Colonic mucosa (tissue), 4 donors: ENCODE measurements around the gene PTPRM. TPM values are rescaled to one million over a fixed set of nuclear protein-coding genes. Genes with fewer than 3 reads are reported as not detected.

Experiments used
- DNase-seq: peaks from one replicate; pipeline ENCODE4 v3.0.0-alpha.2; 2020
- H3K27ac ChIP-seq: fragments of 200-600 bp; one replicate; pipeline ENCODE4 v1.8.0; 2021
- H3K27me3 ChIP-seq: fragments of 200-600 bp; one replicate; pipeline ENCODE4 v1.8.0; 2021
- H3K36me3 ChIP-seq: fragments of 200-600 bp; one replicate; pipeline ENCODE4 v1.8.0; 2021
- H3K4me1 ChIP-seq: fragments of 200-600 bp; one replicate; pipeline ENCODE4 v1.8.0; 2021; ENCODE audit warnings: mild to moderate bottlenecking
- H3K4me3 ChIP-seq: fragments of 200-600 bp; one replicate; pipeline ENCODE4 v1.8.0; 2021
- H3K9ac ChIP-seq, 2 donors: one replicate each; pipeline ENCODE4 v1.7.0; 2013; ENCODE audit warnings: control low read depth in 2 of 2, low read depth in 2 of 2, low read length in 2 of 2
- H3K9me3 ChIP-seq: fragments of 200-600 bp; one replicate; pipeline ENCODE4 v1.8.0; 2021
- intact Hi-C: fragments of 100-400 bp; cut with DNase I; formaldehyde crosslinking; loops from one replicate; pipeline ENCODE4 v1.14.1; 2022
- total RNA-seq, 2 donors: library from RNA; stranded (reverse); fragmentation: NEBNext Ultra II Directional in 1 of 2; extraction: Animal tissue kit (Norgen Biotek cat#: 25700) in 1 of 2; gene quantifications; one replicate each; pipeline ENCODE4 v1.2.1, GENCODE V29; 2021
- TF ChIP-seq, protein P1 (sequence below): fragments of 200-600 bp; IDR thresholded peaks from one replicate; pipeline ENCODE4 v1.8.0; 2022; ENCODE audit warnings: antibody characterized with exemption, mild to moderate bottlenecking
- donor health status: healthy.
- donor health status: DM: no; HTN: no; CAD: no.
- donor health status: DM: no; HTN: no; CAD: no.

Gene PTPRM
- total RNA-seq, 2 donors from 2014 or later = 8.1 to 13.9 TPM

DNA sequence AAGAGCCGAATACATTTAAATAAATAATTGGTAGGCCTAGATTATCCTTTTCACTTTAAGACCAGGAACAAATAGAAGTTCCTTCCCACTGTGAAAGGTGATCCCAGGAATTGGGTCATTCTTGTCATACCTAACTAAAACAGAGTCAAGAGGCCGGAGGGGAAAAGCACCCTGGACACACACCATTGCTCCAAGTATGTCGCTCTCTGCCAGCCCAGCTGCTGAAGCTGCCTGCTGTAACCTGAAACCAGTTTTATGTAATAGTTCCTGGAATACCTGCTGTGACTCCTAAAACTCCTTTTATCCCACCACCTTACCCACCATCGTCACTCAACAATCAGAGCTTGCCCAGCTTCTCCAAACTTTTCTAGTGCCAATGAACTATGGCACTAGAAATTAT lies 217.1 kb downstream of the PTPRM start:
- Histone ChIP-seq H3K9me3 (no peaks in the 10 kb centered on the region), H3K27me3 (no peaks in the 10 kb centered on the region), H3K4me1 (no peaks in the 10 kb centered on the region), H3K4me3 (no peak overlapping the region), H3K9ac (no peak overlapping the region), H3K36me3 (no peaks in the 10 kb centered on the region), H3K27ac (no peak overlapping the region)
- intact Hi-C loops = no loop called here
- TF ChIP-seq, protein P1, sequence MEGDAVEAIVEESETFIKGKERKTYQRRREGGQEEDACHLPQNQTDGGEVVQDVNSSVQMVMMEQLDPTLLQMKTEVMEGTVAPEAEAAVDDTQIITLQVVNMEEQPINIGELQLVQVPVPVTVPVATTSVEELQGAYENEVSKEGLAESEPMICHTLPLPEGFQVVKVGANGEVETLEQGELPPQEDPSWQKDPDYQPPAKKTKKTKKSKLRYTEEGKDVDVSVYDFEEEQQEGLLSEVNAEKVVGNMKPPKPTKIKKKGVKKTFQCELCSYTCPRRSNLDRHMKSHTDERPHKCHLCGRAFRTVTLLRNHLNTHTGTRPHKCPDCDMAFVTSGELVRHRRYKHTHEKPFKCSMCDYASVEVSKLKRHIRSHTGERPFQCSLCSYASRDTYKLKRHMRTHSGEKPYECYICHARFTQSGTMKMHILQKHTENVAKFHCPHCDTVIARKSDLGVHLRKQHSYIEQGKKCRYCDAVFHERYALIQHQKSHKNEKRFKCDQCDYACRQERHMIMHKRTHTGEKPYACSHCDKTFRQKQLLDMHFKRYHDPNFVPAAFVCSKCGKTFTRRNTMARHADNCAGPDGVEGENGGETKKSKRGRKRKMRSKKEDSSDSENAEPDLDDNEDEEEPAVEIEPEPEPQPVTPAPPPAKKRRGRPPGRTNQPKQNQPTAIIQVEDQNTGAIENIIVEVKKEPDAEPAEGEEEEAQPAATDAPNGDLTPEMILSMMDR = no peak
- DNase-seq = no peak

DNA sequence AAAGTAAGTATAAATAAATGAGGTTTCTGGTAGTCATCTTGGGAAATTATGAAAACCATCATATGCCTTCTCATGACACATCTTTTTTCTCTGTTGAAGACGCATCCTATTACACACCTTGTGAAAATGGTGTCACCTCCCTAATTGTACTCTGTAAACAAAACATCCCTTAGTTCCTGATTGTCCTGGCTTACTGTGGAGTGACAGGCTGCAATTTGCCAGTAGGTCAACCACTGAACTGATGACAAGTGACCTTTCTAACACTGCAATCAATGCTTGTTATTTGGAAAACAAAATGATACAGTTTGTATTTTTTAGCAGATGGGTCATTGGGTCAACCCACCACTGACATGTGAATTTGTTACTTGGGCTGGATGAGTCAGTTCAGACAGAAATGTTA lies 219.5 kb downstream of the PTPRM start:
- H3K36me3 ChIP-seq = no peaks in the 10 kb centered on the region
- H3K27me3 ChIP-seq = no peaks in the 10 kb centered on the region
- intact Hi-C loops = no loop called here
- DNase-seq = no peak
- no peaks in the 10 kb centered on the region for H3K4me1 ChIP-seq
- H3K9me3 ChIP-seq = no peaks in the 10 kb centered on the region
- no peak overlapping the region for H3K9ac ChIP-seq
- no peak overlapping the region for H3K4me3 ChIP-seq
- no peak overlapping the region for H3K27ac ChIP-seq
- TF ChIP-seq, protein P1 = no peak

DNA sequence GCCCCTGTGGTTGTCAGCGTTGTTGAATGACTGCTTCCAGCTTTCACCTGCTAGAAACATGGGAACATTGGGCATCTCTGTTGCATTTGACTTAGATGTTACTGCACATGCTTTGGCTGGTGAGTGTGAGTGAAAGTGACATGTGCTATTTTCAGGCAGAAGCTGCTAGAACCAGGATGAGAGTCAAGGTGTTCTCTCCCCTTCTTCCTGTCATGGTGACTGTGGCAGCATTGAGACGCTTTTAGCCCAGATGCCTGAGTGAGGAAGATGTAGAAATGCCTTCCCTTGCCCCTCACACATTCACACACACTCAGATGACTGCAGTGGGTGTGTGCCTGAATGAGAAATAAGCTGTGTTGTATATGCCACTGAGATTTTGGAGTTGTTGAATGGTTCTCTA lies 220.2 kb downstream of the PTPRM start:
- TF ChIP-seq, protein P1 = no peak
- DNase-seq = no peak
- no peaks in the 10 kb centered on the region for H3K27me3 ChIP-seq
- H3K36me3 ChIP-seq = no peaks in the 10 kb centered on the region
- intact Hi-C loops = no loop called here
- no peaks in the 10 kb centered on the region for H3K4me1 ChIP-seq
- H3K4me3 ChIP-seq = no peak overlapping the region
- H3K9me3 ChIP-seq = no peaks in the 10 kb centered on the region
- H3K9ac ChIP-seq = no peak overlapping the region
- no peak overlapping the region for H3K27ac ChIP-seq

DNA sequence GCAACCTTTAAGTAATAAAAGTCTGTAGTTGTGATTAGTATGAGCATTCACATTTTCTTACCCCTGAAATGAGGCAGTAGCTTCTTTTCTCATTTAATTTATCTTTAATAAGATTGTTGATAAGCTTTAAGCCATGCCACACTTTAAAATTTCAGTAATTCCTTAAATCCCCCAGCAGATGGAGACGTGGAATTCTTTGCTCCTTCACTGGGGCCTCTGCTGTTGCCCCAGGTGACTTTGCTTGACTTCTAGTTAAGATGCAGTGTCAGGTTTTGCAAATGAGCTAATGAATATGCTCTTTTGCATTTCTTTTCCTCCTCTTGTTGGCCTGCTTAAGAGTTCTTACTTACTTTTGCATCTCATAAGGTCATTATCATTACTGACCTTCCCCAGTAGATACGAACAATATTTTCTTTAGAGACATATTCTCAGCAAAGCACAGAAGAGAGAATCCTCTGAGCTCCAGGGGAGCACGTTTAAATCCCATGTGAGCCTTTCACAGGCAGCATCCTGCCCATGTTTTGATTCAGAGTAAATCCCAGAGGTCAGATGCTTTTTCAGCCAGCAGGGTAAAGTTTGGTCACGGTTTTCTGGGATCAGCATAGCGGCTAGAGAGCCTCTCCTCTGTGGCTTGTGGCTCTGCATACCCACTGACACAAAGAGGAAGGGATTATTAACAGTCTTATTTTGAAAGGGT lies 222.9 kb downstream of the PTPRM start:
- Histone ChIP-seq H3K9ac (no peak overlapping the region), H3K36me3 (no peaks in the 10 kb centered on the region), H3K27me3 (no peaks in the 10 kb centered on the region), H3K4me3 (no peak overlapping the region), H3K9me3 (no peaks in the 10 kb centered on the region), H3K27ac (no peak overlapping the region), H3K4me1 (no peaks in the 10 kb centered on the region)
- intact Hi-C loops = no loop called here
- TF ChIP-seq, protein P1 = peak; percentile 25
- no peak for DNase-seq

DNA sequence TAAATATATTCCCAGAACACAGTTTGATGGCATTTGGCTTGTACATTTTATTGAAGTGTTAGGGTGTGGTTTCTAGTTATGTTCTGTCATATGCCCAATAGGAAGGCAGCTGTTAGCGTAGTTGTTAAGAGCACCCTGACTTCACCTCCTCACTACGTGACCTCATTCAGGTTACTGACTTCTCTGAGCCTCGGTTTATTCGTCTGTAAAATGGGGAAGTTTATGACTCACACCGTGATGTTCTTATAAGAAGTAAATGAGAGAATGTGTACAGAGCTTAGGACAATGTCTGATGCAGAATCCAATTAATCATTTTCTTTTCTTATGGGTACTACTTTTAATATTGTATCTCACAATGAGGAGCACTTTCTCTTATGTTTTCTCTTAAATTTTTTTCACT lies 226.0 kb downstream of the PTPRM start:
- no peak overlapping the region for H3K9ac ChIP-seq
- intact Hi-C loops = no loop called here
- no peaks in the 10 kb centered on the region for H3K9me3 ChIP-seq
- TF ChIP-seq, protein P1 = no peak
- no peaks in the 10 kb centered on the region for H3K27me3 ChIP-seq
- DNase-seq = no peak
- no peaks in the 10 kb centered on the region for H3K36me3 ChIP-seq
- no peak overlapping the region for H3K4me3 ChIP-seq
- H3K4me1 ChIP-seq = no peaks in the 10 kb centered on the region
- no peak overlapping the region for H3K27ac ChIP-seq
